HG03064 (cell line): ENCODE measurements around the gene FBXO15.

Experiments used
- ATAC-seq: cut with Tn5 transposase; IDR thresholded peaks from one replicate; pipeline ENCODE4 v1.9.1; 2021; ENCODE audit warnings: low read depth; ENCODE audit not compliant: unreplicated experiment

FBXO15 gene, protein sequence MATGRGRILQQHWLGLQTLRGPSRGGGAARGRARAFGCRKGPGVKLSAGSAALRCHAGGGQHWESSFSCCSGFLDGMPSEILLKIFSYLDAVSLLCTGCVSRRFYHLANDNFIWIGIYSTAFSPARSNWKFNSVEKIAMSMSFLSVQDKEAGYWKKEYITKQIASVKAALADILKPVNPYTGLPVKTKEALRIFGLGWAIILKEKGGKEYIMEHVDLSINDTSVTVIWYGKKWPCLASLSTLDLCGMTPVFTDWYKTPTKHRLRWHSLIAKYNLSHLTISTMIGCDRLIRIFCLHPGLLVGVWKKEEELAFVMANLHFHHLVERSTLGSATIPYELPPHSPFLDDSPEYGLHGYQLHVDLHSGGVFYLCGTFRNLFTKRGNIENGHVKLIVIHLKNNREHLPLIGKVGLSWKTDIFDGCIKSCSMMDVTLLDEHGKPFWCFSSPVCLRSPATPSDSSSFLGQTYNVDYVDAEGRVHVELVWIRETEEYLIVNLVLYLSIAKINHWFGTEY

GRCh38 chr18:74147779-74148542 is at the start of gene FBXO15, which contains the start of gene TIMM21:
Gene FBXO15 (minus strand): TSS chr18:74147834. CDS start chr18:74147785, 49 bp downstream.
Gene TIMM21 (plus strand): TSS chr18:74148523. CDS start chr18:74148809, 286 bp downstream.
- peak; percentile 90 for ATAC-seq

DNA sequence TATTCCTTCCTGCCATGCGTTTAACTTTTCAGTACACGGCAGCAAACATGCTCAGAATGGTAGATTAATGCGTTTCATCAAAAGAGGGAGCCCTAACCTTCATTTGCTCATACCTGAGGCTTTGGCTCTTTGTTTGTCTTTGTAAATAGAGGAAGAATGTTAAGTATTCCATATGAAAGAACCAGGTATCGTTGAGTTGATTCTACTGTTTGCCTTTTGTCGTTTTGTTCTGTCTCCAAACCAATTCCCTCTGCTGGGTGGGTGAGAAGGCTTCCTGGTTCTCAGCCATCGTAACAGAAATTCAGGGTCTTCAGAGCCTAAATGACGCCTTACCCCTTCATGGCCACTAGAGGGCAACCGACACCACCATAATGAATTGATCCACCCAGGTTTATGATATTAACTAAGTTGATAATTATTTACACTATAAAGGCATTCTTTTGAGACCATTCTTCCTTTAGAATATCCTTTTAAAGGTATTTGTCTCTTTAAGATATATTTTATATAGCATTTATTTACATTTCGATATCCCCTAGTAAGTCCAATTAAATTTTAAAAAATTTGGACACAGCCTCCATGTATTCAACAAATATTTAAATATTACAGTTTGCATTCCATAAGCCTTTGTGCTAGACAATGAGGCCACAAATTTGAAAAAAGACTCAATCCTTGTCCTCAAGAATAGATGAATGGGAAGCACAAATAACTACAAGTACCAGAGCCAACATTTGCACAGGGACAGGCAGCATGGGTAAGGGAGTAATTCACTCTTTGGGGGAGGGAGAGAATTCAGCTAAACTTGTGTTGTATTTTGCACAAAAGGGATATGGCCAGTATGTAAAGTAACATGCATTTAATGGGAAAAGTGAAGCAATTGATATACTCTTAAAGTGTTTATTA is 48.8 kb upstream of the FBXO15 start:
- ATAC-seq: peak; percentile 70

DNA sequence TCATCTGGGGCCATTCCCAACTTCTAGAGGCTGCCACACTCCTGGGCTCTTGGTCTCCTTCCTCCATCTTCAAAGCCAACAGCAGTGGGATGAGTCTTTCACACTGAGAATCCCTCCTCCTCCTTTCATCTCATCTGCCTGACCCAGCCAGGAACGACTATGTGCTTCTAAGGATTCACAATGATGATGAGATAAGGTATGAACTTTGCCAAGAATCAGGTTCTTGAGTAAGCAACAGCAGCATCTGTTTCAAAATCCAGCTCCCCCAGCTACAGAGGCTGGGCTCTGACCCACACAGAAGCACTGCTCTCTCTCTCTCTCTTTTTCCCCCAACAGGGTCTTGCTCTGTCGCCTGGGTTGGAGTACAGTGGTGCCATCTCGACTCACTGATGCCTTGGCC is 47.1 kb upstream of the FBXO15 start:
- ATAC-seq: no peak

GRCh38 chr18:74191577-74191976 is 43.9 kb upstream of the FBXO15 start:
- no peak for ATAC-seq

- ATAC-seq: no peak
Observed at GRCh38 chr18:74190086-74190485, 42.5 kb upstream of the FBXO15 start.

DNA sequence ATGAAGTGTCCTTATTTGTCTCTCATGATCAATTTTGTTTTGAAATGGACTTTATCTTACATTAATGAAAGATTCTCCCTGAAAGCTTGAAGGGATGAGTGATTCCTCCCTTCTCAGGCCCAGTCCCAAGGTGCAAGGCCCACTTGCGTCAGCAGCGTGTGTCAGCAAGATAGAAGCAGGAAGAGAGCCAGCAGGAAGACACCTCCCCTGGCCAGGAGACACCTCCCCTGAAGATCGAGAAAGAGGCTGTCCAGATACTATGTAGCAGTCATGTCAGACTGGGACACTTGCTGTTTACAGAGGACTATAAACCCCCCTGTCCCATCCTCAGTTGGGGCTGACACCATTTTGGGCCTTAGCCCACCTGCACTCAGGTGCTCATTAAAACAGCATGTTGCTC is 39.0 kb upstream of the FBXO15 start:
- ATAC-seq: no peak

GRCh38 chr18:74185860-74186259 is 38.2 kb upstream of the FBXO15 start:
- ATAC-seq: no peak

DNA sequence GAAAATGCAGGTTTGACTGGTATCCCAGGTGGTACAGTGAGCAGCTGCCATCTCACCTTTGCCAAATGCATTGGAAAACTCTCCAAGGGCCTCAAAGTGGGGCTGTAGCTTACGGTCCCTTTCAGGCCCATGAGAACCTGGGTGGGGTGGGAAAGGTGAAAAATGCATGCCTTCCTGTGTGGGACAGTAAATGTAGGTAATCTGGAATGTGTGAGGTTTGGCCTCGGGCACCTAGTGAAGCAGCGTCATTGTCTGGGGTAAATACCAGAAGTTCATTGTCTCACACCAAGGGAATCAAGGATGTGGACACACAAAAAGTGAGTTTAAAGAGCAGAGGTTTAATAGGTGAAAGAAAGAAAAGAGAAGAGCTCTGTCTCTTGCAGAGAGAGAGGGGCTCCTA is 37.2 kb upstream of the FBXO15 start:
- no peak for ATAC-seq

GRCh38 chr18:74183130-74183529 is 35.5 kb upstream of the FBXO15 start:
- ATAC-seq: no peak

DNA sequence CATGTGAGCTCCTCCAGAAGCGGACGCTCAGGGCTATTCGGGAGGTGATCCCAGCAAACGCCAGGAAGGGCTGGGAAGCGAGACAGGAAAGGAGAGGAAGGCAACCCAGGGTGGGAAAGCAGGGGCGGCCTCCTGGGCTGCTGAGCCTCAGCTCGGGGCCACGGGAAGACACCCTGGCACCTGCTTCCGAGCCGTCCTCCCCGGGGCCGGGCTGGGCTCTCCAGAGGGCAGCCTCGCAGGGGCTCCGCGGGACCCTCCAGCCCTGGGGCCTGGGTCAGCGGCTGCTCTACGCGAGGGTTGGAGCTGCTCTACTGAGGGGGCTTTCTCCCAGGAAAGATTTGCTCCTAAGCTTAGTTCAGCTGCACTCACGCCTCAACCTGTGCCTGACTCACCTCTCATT is 34.7 kb upstream of the FBXO15 start:
- no peak for ATAC-seq

DNA sequence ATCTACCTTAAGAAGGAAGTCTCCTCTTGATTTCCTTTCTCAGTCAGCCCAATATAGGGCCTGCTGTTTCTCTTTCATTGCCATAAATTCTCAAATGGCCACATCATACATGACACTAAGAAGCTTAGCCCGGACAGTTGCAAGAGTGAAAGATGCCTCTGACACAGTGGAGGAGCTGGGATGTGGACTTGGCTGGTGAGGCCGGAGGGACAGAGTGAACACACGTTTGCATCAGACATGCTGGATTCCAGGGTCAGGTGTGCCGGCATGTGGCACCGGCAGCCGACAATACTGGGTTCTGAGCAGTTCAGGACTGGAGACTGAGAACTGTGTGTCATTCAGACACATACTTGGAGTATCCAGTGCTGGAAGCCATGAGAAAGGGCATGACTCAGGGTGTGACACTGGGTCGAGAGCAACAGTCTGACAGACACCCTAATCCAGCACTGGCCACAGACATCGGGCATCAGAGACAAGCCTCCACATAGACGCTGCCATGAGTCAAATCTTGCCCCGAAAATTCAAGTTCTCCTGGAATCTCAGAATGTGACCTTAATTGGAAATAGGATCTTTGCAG is 32.1 kb upstream of the FBXO15 start:
- ATAC-seq: no peak

- ATAC-seq: no peak
Observed at GRCh38 chr18:74178884-74179283, 31.2 kb upstream of the FBXO15 start.

- ATAC-seq: no peak
Observed at GRCh38 chr18:74175658-74176057, 28.0 kb upstream of the FBXO15 start.

GRCh38 chr18:74173434-74173750 is 25.8 kb upstream of the FBXO15 start:
- no peak for ATAC-seq

DNA sequence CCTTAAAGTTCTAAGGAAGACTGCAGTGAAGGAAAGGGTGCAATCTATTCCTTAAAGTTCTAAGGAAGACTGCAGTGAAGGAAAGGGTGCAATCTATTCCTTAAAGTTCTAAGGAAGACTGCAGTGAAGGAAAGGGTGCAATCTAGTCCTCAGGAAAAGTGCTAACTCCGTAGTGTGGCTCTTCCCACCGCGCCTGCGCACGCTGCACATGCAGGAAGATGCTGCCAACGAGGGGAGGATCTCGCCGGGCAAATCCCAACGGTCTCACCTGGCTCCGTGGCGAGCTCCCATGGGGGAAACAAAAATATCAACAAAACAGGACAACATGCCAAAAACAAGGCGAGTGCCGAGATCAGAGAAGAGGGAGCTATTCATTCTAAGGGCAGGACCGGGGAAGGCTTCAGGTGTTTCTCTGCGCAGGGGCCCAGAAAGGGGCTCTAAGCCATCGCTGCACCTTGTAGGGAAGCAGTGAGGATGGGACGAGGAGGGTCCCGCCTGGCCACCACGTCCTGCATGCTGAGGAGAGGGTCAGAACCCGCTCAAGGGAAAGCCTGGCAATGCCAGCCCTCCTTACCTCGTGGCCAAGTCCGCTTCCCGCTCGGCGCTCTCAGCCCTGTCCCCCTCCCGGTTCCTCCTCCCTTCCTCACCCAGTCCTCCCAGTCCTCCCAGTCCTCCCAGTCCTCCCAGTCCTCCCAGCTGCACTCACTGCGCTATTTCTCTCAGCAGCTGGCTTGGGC is 25.2 kb upstream of the FBXO15 start:
- no peak for ATAC-seq

DNA sequence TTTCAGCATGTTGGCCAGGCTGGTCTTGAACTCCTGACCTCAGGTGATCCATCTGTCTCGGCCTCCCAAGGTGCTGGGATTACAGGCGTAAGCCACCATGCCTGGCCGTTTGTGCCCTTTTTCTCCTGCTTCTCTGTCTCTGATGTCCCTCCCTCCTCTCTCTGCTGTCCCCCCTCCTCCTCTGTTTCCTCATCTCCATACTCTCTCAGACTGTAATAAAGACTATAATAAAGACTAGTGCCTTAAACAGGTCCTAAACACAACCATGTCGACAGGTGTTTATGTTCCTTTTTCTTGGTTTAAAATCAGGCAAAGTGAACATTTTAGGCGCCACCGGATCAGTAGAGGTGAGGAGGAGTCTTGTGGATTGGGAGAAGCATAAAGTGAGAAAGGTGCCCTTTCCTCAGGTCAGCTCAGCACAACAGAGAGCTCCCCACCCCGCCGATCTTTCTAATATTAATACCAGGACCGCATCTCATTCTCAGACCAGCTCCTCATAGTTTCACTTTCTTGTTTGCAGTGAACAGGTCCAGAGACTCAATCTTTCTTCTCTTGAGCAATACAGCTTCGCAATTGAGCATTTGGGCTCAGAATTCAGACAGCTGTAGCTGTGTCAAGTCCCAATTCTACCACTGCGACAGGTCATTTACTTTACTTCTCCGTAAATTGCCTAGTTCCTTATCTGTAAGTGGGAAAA is 24.4 kb upstream of the FBXO15 start:
- ATAC-seq: peak; percentile 84

DNA sequence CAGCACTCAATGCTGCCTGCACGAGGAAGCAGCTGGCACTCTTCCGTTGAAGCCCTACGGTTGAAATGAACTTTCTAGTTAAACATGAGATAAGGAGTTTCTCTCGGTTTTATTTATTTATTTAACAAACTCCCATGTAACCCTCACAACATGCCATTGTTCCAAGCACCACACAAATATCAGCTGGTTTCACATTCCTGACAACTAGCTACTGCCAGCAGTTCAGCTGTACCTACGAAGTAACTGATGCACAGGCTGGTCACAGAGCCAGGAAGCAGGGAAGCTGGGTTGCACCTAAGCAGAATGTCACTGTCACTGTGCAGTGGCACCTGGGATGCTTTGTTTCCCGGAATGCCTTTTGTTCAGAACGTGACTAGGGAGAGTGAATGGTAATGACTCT is 18.8 kb upstream of the FBXO15 start:
- ATAC-seq: no peak

- ATAC-seq: no peak
Observed at GRCh38 chr18:74163019-74163660, 15.5 kb upstream of the FBXO15 start.

DNA sequence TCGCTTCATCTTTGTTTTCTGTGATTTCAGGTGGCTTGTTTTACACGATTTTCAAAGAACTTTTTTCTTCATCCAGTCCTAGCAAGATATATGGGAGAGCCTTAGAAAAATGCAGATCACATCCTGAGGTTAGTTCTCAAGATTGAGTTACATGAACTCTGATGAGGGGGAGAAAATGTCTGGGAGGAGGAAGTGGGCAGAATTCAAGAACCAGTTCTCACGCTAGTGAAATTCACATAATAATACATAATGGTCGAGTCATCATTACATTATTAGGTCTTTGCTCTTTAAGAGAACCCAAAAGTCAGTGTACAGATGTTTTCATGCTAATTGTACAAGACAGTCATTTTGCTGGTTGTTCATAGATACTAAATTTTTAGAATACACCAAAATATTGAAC is 7.6 kb upstream of the FBXO15 start:
- no peak for ATAC-seq
